Astrocyte of the spinal cord (primary cell): ENCODE measurements around the gene LAMA3.

Experiments used
- DNase-seq: peaks from one replicate; pipeline ENCODE4 v3.0.0; 2011; ENCODE audit warnings: low read depth, low spot score
- H3K4me3 ChIP-seq: 2 replicates; pipeline ENCODE4 v1.5.1; 2011; ENCODE audit warnings: low read depth, mild to moderate bottlenecking, low read length, moderate library complexity
- in situ Hi-C: cut with HindIII; loops from 2 replicates; pipeline ENCODE4 v1.10.0; 2017; ENCODE audit warnings: low sequenced_read_pairs
- TF ChIP-seq, protein P1 (sequence below): IDR thresholded peaks from 2 replicates; pipeline ENCODE4 v1.5.1; 2012; ENCODE audit warnings: low read depth, mild to moderate bottlenecking, low read length, inconsistent platforms

LAMA3 gene, protein sequence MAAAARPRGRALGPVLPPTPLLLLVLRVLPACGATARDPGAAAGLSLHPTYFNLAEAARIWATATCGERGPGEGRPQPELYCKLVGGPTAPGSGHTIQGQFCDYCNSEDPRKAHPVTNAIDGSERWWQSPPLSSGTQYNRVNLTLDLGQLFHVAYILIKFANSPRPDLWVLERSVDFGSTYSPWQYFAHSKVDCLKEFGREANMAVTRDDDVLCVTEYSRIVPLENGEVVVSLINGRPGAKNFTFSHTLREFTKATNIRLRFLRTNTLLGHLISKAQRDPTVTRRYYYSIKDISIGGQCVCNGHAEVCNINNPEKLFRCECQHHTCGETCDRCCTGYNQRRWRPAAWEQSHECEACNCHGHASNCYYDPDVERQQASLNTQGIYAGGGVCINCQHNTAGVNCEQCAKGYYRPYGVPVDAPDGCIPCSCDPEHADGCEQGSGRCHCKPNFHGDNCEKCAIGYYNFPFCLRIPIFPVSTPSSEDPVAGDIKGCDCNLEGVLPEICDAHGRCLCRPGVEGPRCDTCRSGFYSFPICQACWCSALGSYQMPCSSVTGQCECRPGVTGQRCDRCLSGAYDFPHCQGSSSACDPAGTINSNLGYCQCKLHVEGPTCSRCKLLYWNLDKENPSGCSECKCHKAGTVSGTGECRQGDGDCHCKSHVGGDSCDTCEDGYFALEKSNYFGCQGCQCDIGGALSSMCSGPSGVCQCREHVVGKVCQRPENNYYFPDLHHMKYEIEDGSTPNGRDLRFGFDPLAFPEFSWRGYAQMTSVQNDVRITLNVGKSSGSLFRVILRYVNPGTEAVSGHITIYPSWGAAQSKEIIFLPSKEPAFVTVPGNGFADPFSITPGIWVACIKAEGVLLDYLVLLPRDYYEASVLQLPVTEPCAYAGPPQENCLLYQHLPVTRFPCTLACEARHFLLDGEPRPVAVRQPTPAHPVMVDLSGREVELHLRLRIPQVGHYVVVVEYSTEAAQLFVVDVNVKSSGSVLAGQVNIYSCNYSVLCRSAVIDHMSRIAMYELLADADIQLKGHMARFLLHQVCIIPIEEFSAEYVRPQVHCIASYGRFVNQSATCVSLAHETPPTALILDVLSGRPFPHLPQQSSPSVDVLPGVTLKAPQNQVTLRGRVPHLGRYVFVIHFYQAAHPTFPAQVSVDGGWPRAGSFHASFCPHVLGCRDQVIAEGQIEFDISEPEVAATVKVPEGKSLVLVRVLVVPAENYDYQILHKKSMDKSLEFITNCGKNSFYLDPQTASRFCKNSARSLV (N-terminal part only)

DNA sequence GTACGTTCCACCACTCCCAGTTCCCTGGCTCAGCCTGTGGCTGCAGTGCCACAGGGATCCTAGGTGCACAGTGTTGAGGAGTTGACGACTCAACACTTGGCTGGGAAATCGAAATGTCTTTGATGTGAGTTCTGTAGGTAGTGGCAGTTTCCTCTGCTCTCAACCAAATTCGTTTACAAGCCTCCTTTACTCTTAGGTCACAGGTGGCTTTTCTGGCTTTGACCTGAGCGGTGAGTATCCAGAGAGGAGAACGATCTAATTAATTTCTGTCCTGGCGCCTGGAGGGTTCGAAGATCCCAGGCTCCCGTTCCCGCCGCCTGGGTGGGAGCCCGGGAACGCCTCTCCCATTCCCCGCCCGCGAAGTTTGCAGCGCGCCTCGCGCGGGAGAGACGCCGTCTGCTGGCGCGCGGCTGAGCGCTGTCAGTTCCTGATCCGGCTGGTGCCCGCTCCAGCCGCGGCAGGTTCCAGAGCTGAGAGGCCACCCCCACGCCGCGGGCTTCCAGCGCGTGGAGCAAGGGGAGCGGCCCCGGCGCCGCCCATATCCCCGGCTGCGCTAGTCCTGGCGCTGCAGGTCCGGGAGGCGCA lies at the start of gene LAMA3:
Gene LAMA3 (plus strand): TSS at position 423 of the 585 bp plus-strand sequence. CDS start 231 bp downstream, outside the sequence.
- TF ChIP-seq, protein P1, sequence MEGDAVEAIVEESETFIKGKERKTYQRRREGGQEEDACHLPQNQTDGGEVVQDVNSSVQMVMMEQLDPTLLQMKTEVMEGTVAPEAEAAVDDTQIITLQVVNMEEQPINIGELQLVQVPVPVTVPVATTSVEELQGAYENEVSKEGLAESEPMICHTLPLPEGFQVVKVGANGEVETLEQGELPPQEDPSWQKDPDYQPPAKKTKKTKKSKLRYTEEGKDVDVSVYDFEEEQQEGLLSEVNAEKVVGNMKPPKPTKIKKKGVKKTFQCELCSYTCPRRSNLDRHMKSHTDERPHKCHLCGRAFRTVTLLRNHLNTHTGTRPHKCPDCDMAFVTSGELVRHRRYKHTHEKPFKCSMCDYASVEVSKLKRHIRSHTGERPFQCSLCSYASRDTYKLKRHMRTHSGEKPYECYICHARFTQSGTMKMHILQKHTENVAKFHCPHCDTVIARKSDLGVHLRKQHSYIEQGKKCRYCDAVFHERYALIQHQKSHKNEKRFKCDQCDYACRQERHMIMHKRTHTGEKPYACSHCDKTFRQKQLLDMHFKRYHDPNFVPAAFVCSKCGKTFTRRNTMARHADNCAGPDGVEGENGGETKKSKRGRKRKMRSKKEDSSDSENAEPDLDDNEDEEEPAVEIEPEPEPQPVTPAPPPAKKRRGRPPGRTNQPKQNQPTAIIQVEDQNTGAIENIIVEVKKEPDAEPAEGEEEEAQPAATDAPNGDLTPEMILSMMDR: peak; percentile 16
- DNase-seq: peak; percentile 28
- peak within 1 kb of the TSS; percentile 28 for H3K4me3 ChIP-seq
- in situ Hi-C loops: no loop called here

DNA sequence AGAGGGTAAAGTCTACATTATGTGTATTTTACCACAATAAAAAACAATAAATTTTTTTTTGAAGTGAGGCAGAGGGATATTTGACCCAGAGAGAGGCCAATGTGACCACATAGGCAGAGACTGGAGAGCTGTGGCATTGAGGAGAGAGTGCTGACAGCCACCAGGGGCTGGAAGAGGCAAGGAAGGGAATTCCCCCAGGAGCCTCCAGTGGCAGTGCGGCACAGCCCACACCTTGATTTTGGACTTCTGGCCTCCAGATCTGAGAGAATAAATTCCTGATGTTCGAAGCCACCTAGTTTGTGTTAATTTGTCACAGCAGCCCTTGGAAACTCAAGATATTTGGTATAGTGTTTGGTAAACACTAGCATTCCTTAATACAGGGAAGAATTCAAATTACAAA lies 49.2 kb upstream of the LAMA3 start:
- DNase-seq: no peak
- TF ChIP-seq, protein P1: peak; percentile 2
- H3K4me3 ChIP-seq: no peak overlapping the region
- in situ Hi-C loops: no loop called here

DNA sequence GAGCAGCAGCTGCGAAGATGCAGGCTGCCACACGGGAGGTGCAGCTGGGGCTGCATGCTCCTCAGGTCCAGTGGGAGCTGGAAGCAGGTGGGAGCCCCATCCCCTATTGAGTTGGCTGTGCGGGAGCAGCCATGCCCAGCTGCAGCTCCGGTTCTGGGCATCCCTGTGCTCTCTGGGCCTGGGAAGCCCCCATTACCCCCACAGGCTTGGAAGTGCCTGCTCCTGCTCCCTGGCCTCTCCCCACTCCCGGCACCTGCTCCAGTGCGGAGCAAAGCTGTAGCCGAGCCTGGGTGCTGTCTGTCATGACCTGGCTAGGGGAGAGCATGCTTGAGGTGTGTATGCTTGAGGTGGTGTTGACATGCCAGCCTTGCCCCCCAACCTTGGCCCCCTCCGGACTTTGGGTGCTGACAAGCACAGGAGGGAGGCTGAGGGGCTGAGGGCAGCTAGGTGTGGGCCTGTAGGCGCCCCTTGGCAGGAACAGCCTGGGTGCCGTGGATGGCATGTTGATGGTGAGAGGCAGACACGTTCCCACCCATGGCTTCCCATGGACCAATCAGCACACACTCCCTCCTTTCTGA lies 48.0 kb upstream of the LAMA3 start:
- no peak overlapping the region for H3K4me3 ChIP-seq
- TF ChIP-seq, protein P1: no peak
- in situ Hi-C loops: no loop called here
- DNase-seq: no peak

DNA sequence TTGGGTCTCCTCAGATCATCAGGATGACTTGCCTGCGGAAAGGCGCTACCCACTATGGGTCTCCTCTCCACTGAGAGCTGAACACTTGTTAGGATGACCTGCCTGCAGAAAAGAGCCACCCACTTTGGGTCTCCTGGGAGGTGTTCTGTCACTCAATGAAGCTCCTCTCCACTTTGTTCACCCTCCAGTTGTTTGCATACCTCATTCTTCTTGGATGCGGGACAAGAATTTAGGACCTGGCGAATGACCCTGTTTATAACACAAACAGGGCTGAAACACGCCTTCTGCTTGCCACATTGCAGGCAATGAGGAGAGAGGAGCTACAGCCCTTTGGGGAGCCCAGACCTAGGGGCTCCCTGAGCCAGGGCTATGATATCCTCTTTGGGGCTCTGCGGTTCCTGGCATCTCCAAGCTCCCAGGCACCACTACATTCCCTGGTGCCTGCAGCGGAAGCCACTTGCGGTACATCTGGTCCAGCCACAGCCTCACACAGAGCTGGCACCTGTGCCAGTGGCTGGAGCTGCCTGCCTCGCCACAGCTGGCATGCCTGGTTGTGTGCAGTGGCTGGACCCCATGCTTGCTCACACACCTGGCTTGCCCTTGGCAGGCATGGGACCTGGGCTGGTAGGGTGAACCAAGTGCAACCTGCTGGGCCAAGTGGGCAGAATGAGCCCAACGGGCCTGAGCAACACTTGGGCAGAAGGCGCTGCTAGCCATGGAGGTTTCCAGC lies 47.2 kb upstream of the LAMA3 start:
- TF ChIP-seq, protein P1: no peak
- DNase-seq: no peak
- in situ Hi-C loops: no loop called here
- no peak overlapping the region for H3K4me3 ChIP-seq

DNA sequence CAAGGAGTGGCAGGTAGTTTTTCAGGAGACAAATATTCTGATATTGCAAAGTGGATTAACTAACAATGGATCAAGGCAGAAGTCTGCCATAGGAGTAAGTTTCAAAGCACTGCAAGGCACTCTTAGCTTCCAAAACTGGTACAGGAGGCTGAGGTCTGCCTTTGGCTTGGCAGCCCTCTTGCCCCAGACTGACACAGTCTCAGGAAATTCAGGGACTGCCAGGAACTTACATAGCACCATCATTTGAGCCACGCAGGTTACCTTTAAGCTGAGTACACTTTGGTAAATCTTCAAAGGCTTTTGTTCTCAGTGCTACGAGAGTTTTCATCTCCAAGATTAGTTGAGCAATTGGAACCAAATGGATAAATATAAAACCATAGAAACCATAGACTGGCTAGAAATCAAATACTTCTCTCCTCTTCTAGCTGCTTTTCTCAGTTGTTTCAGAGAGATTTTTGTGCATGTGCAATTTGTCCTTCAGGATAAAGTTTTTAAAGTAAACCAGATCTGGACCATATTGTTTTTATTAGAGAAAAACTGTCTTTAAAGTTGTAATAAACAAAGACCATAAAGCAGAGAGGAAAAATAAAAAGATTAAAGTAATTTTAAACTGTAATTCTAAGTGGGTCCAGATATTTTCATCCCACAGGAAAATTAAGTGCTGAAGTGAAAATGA lies 45.3 kb upstream of the LAMA3 start:
- no peak overlapping the region for H3K4me3 ChIP-seq
- in situ Hi-C loops: no loop called here
- DNase-seq: no peak
- TF ChIP-seq, protein P1: no peak
